ENCODE measurements around the gene PPBP. TPM values are rescaled to one million over a fixed set of nuclear protein-coding genes. Genes with fewer than 3 reads are reported as not detected.

Gene PPBP
- total RNA-seq, 1 experiment from 2014 or later: not detected

GRCh38 chr4:73989031-73989430 is 1.0 kb upstream of the PPBP start:
- Mint-ChIP-seq H3K9me3 (peaks cover 13% of the 10 kb centered on the region), H3K4me3 (no peak overlapping the region), H3K27me3 (ENCODE audit: low read depth) (peaks cover 11% of the 10 kb centered on the region), H3K4me1 (peaks cover 69% of the 10 kb centered on the region), H3K27ac (no peak overlapping the region), H3K36me3 (peaks cover 4% of the 10 kb centered on the region; the same call in 1 of the 2 replicates)
- POLR2A ChIA-PET: no interaction called here
- TF ChIP-seq ERG (CRISPR knock-in tag; IDR thresholded peaks at IDR 0.05): no peak
- no peak for TF ChIP-seq JAZF1 (CRISPR knock-in tag; IDR thresholded peaks at IDR 0.05)
- TF ChIP-seq, protein P1, sequence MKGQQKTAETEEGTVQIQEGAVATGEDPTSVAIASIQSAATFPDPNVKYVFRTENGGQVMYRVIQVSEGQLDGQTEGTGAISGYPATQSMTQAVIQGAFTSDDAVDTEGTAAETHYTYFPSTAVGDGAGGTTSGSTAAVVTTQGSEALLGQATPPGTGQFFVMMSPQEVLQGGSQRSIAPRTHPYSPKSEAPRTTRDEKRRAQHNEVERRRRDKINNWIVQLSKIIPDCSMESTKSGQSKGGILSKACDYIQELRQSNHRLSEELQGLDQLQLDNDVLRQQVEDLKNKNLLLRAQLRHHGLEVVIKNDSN (CRISPR knock-in tag; IDR thresholded peaks at IDR 0.05): no peak
- TF ChIP-seq NR2C2 (CRISPR knock-in tag; IDR thresholded peaks at IDR 0.05): no peak
- no peak for TF ChIP-seq E2F5 (CRISPR knock-in tag; IDR thresholded peaks at IDR 0.05)
- no peak for TF ChIP-seq ZNF263 (CRISPR knock-in tag; IDR thresholded peaks at IDR 0.05; ENCODE audit: low read depth)
- TF ChIP-seq CDX4 (CRISPR knock-in tag; IDR thresholded peaks at IDR 0.05; ENCODE audit: borderline replicate concordance): no peak
- TF ChIP-seq NR3C1 (CRISPR knock-in tag; conservative IDR thresholded peaks at IDR 0.05; ENCODE audit: low read depth): no peak
- no peak for TF ChIP-seq ZSCAN18 (CRISPR knock-in tag; IDR thresholded peaks at IDR 0.05)
- no peak for TF ChIP-seq KAT7 (CRISPR knock-in tag; IDR thresholded peaks at IDR 0.05; ENCODE audit: borderline replicate concordance)
- TF ChIP-seq ZNF425 (CRISPR knock-in tag; conservative IDR thresholded peaks at IDR 0.05): no peak
- TF ChIP-seq TCF7 (CRISPR knock-in tag; IDR thresholded peaks at IDR 0.05; ENCODE audit: low read depth): no peak
- TF ChIP-seq ZNF671 (CRISPR knock-in tag; IDR thresholded peaks at IDR 0.05): no peak
- no peak for TF ChIP-seq USF2 (CRISPR knock-in tag; IDR thresholded peaks at IDR 0.05)
- no peak for TF ChIP-seq MXD4 (CRISPR knock-in tag; IDR thresholded peaks at IDR 0.05; ENCODE audit: borderline replicate concordance)
- TF ChIP-seq PRRX2 (CRISPR knock-in tag; IDR thresholded peaks at IDR 0.05): no peak
- CTCF ChIA-PET: no interaction called here
- ATAC-seq (no peak), DNase-seq (ENCODE audit: low spot score) (no peak)

GRCh38 chr4:73985528-73985852 is 2.5 kb downstream of the PPBP start:
- Mint-ChIP-seq H3K9me3 (peaks cover 13% of the 10 kb centered on the region), H3K27ac (peak overlapping the region; percentile 96), H3K4me1 (peaks cover 91% of the 10 kb centered on the region), H3K27me3 (ENCODE audit: low read depth) (peaks cover 11% of the 10 kb centered on the region), H3K36me3 (peaks cover 4% of the 10 kb centered on the region; the same call in 1 of the 2 replicates), H3K4me3 (peak overlapping the region; percentile 22)
- TF ChIP-seq CREM (CRISPR knock-in tag; IDR thresholded peaks at IDR 0.05) (0 out of 2 replicates have a peak, but pooled peaks have one; percentile 0), GABPB1 (CRISPR knock-in tag; IDR thresholded peaks at IDR 0.05) (no peak)
- DNase-seq (ENCODE audit: low spot score) (no peak), ATAC-seq (no peak)
- ChIA-PET CTCF (no interaction called here), POLR2A (interaction anchor here (1.3 kb wide), 1 partner anchor 13 kb away, joined by 4 read pairs; no protein-coding TSS in a partner anchor)
